Keratinocyte (primary cell): ENCODE data around the gene DLG2.

Experiments used
- CTCF ChIP-seq, 3 experiments: IDR thresholded peaks in 1 of 3; conservative IDR thresholded peaks in 1 of 3; optimal IDR thresholded peaks in 1 of 3; 2 replicates in 2 of 3; 3 replicates in 1 of 3; pipeline versions ENCODE3 to v1.5.1; 2011; ENCODE audit warnings: low read length in 3 of 3, mild to moderate bottlenecking in 3 of 3, moderate library complexity in 2 of 3, control low read depth in 1 of 3, inconsistent platforms in 1 of 3; ENCODE audit not compliant: insufficient read depth in 2 of 3; ENCODE audit errors: extremely low read depth in 1 of 3
- EZH2 ChIP-seq: IDR thresholded peaks from one replicate; pipeline ENCODE4 v1.6.1; 2012; ENCODE audit warnings: inconsistent platforms, mild to moderate bottlenecking, low read length, moderate library complexity

GRCh38 chr11:84819128-84819527, 808.0 kb downstream of the DLG2 start:
- no peak for TF ChIP-seq CTCF (optimal IDR thresholded peaks at IDR 0.05 in 1 of 3, IDR thresholded peaks at IDR 0.05 in 1 of 3, conservative IDR thresholded peaks at IDR 0.05 in 1 of 3; ENCODE audit: extremely low read depth in 1 of 3, insufficient read depth in 2 of 3, low read length in 3 of 3)
- TF ChIP-seq EZH2 = no peak
